HepG2 (cell line): ENCODE results near the gene ANKRD40CL.

Source experiments
- EZH2 ChIP-seq: conservative IDR thresholded peaks from 2 replicates; pipeline ENCODE4 v1.6.1; 2012; ENCODE audit warnings: mild to moderate bottlenecking, low read depth, low read length, moderate library complexity
- SNRNP70 ChIP-seq: fragments of 200-400 bp; formaldehyde crosslinking; IDR thresholded peaks from 2 replicates; pipeline ENCODE4 v1.6.1; 2017; ENCODE audit warnings: mild to moderate bottlenecking, low read depth, low read length, moderate library complexity
- ZFP36 ChIP-seq: fragments of 150-350 bp; IDR thresholded peaks from 2 replicates; pipeline ENCODE4 v1.6.1; 2018; ENCODE audit warnings: borderline replicate concordance, low read length, low read depth; ENCODE audit not compliant: partially characterized antibody
- ZNF30 ChIP-seq: sonication (generic); formaldehyde crosslinking; IDR thresholded peaks from 2 replicates; pipeline ENCODE4 v1.5.0; 2020; ENCODE audit warnings: mild to moderate bottlenecking, missing genetic modification reagents
- ZNF335 ChIP-seq: sonication (generic); formaldehyde crosslinking; IDR thresholded peaks from 2 replicates; pipeline ENCODE4 v1.4.0; 2020; ENCODE audit warnings: missing genetic modification reagents
- TF ChIP-seq, protein P1 (sequence below): sonication (generic); formaldehyde crosslinking; IDR thresholded peaks from 2 replicates; pipeline ENCODE4 v1.8.1; 2023; ENCODE audit warnings: missing genetic modification reagents, inconsistent platforms, borderline replicate concordance
- TF ChIP-seq, protein P2 (sequence below): sonication (generic); formaldehyde crosslinking; IDR thresholded peaks from 2 replicates; pipeline ENCODE4 v1.5.0; 2020; ENCODE audit warnings: mild to moderate bottlenecking, missing genetic modification reagents, moderate library complexity

DNA sequence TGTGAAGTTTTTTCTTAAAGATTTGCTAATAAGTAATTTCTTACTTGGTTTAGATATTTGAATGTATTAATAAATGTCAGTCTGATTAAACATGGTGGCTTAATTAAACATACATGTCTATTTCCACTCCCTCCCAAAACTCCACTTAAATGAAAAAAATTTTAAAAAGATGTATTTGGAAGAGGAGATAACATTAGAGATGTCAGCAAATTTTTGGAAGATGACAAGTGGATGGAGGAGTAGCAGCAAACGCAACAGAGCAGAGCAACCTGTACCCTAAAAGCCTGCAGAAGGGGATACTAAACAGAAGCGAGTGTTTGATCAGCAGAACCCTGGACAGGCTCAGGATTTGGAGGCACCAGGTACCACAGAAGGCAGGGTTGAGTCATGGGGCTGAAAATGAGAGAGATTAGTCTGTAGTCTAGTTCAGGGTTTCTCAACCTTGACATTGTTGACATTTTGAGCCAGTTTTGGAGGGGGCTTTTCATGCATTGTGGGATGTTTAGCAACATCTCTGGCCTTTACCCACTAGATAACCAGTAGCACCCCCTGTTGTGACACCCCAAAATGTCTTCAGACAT lies 30.1 kb downstream of the ANKRD40CL start:
- TF ChIP-seq, protein P1, sequence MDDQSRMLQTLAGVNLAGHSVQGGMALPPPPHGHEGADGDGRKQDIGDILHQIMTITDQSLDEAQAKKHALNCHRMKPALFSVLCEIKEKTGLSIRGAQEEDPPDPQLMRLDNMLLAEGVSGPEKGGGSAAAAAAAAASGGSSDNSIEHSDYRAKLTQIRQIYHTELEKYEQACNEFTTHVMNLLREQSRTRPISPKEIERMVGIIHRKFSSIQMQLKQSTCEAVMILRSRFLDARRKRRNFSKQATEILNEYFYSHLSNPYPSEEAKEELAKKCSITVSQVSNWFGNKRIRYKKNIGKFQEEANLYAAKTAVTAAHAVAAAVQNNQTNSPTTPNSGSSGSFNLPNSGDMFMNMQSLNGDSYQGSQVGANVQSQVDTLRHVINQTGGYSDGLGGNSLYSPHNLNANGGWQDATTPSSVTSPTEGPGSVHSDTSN (CRISPR knock-in tag) = no peak
- TF ChIP-seq SNRNP70 (no peak), EZH2 (no peak), ZNF30 (no peak), ZNF335 (no peak), ZFP36 (no peak)
- TF ChIP-seq, protein P2, sequence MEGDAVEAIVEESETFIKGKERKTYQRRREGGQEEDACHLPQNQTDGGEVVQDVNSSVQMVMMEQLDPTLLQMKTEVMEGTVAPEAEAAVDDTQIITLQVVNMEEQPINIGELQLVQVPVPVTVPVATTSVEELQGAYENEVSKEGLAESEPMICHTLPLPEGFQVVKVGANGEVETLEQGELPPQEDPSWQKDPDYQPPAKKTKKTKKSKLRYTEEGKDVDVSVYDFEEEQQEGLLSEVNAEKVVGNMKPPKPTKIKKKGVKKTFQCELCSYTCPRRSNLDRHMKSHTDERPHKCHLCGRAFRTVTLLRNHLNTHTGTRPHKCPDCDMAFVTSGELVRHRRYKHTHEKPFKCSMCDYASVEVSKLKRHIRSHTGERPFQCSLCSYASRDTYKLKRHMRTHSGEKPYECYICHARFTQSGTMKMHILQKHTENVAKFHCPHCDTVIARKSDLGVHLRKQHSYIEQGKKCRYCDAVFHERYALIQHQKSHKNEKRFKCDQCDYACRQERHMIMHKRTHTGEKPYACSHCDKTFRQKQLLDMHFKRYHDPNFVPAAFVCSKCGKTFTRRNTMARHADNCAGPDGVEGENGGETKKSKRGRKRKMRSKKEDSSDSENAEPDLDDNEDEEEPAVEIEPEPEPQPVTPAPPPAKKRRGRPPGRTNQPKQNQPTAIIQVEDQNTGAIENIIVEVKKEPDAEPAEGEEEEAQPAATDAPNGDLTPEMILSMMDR (CRISPR knock-in tag) = no peak
